Measurements from ENCODE around the gene LARGE1.

- TF ChIP-seq MAX (IDR thresholded peaks at IDR 0.05) (no peak), CREB1 (IDR thresholded peaks at IDR 0.05; ENCODE audit: low read depth) (no peak)
Observed at GRCh38 chr22:33404723-33405122, 515.6 kb downstream of the LARGE1 start.
